OCI-LY7 (cell line): ENCODE results near the gene PCCA. TPM values are rescaled to one million over a fixed set of nuclear protein-coding genes. Genes with fewer than 3 reads are reported as not detected.

ENCODE experiments used
- BruUV-seq: library from RNA; stranded (reverse); fragments of 400-500 nt; replicated peaks from 2 replicates; lab custom pipeline; 2021; lab: Mats Ljungman, UMichigan
- CTCF ChIA-PET: fragments of 300-600 bp; sonication (Branson Sonifier 250); formaldehyde crosslinking; loops from one replicate; lab custom pipeline; 2022; ENCODE audit warnings: antibody characterized with exemption; ENCODE audit not compliant: unreplicated experiment; lab: Charles Lee
- POLR2A ChIA-PET: fragments of 300-600 bp; sonication (Branson Sonifier 250); formaldehyde crosslinking; loops from one replicate; lab custom pipeline; 2022; ENCODE audit warnings: antibody characterized with exemption; lab: Charles Lee
- DNase-seq: peaks from one replicate; pipeline ENCODE4 v3.0.0-alpha.2; 2015; ENCODE audit warnings: low spot score
- H2AFZ ChIP-seq: fragments of 200-600 bp; sonication (generic), shearing (Covaris generic); 2 replicates; pipeline ENCODE4 v1.6.1; 2014; ENCODE audit warnings: mild to moderate bottlenecking, antibody characterized with exemption, low read length, moderate library complexity
- H3K27ac ChIP-seq: fragments of 200-600 bp; sonication (generic); 2 replicates; pipeline ENCODE4 v1.5.1; 2014; ENCODE audit warnings: mixed run types, low read depth, mild to moderate bottlenecking, moderate library complexity, low read length, inconsistent platforms; ENCODE audit not compliant: poor library complexity, severe bottlenecking
- H3K36me3 ChIP-seq: fragments of 200-600 bp; sonication (generic); 2 replicates; pipeline ENCODE4 v1.6.1; 2014; ENCODE audit warnings: mild to moderate bottlenecking, antibody characterized with exemption, low read length, moderate library complexity, mixed read lengths; ENCODE audit not compliant: insufficient read depth
- H3K4me1 ChIP-seq: fragments of 200-600 bp; sonication (generic); 2 replicates; pipeline ENCODE4 v1.5.1; 2014; ENCODE audit warnings: mild to moderate bottlenecking, low read length; ENCODE audit not compliant: insufficient read depth, poor library complexity, severe bottlenecking
- H3K4me2 ChIP-seq: fragments of 200-600 bp; sonication (generic); 2 replicates; pipeline ENCODE4 v1.6.1; 2014; ENCODE audit warnings: mild to moderate bottlenecking, low read length
- H3K4me3 ChIP-seq: fragments of 200-600 bp; sonication (generic); 2 replicates; pipeline ENCODE4 v1.5.1; 2014; ENCODE audit warnings: mild to moderate bottlenecking, low read depth, low read length; ENCODE audit not compliant: poor library complexity, severe bottlenecking
- H3K79me2 ChIP-seq: fragments of 200-600 bp; sonication (generic); 2 replicates; pipeline ENCODE4 v1.6.1; 2016; ENCODE audit warnings: low read depth, mild to moderate bottlenecking, low read length, moderate library complexity, mixed read lengths; ENCODE audit not compliant: insufficient read depth
- H3K9me2 ChIP-seq: fragments of 200-600 bp; sonication (generic); 2 replicates; pipeline ENCODE4 v1.6.1; 2016; ENCODE audit warnings: mild to moderate bottlenecking, low read length, mixed read lengths; ENCODE audit not compliant: insufficient read depth
- H3K9me3 ChIP-seq: fragments of 200-600 bp; sonication (generic); 2 replicates; pipeline ENCODE4 v1.6.1; 2014; ENCODE audit warnings: mild to moderate bottlenecking, mixed run types, low read length, mixed read lengths
- H4K20me1 ChIP-seq: fragments of 200-600 bp; sonication (generic); 2 replicates; pipeline ENCODE4 v1.6.1; 2014; ENCODE audit warnings: mild to moderate bottlenecking, antibody characterized with exemption, low read length, moderate library complexity, mixed read lengths; ENCODE audit not compliant: insufficient read depth
- CTCF ChIP-seq: fragments of 200-600 bp; sonication (generic); conservative IDR thresholded peaks from 2 replicates; pipeline ENCODE4 v1.5.1; 2014; ENCODE audit warnings: mild to moderate bottlenecking, antibody characterized with exemption, low read length, moderate library complexity, mixed read lengths
- EZH2phosphoT487 ChIP-seq: fragments of 200-600 bp; sonication (generic); IDR thresholded peaks from 2 replicates; pipeline ENCODE4 v1.6.1; 2018; ENCODE audit warnings: low read depth, borderline replicate concordance, mild to moderate bottlenecking, mixed run types, antibody characterized with exemption, low read length, moderate library complexity, mixed read lengths
- intact Hi-C: fragments of 100-400 bp; cut with micrococcal nuclease; formaldehyde crosslinking; loops from one replicate; pipeline ENCODE4 v1.10.0; 2022; ENCODE audit not compliant: unreplicated experiment
- total RNA-seq, 2 experiments: library from RNA; depleted of rRNA in 1 of 2; stranded (reverse); fragments of >200 nt in 1 of 2; shearing (Covaris generic) in 1 of 2; gene quantifications; 2 replicates each; pipeline ENCODE4 v1.2.3, GENCODE V29; 2014 to 2022

Gene PCCA
- total RNA-seq, 2 experiments from 2014 or later = 2.7 to 7.2 TPM

GRCh38 chr13:100334214-100334613, 245.3 kb downstream of the PCCA start:
- no peak for TF ChIP-seq CTCF
- no peak for TF ChIP-seq EZH2phosphoT487
- no peaks in the 10 kb centered on the region for H3K36me3 ChIP-seq
- CTCF ChIA-PET = no interaction called here

GRCh38 chr13:100336795-100337516, 248.1 kb downstream of the PCCA start:
- TF ChIP-seq EZH2phosphoT487 (no peak), CTCF (no peak)
- no peaks in the 10 kb centered on the region for H4K20me1 ChIP-seq
- CTCF ChIA-PET = no interaction called here
- H3K4me3 ChIP-seq = no peak overlapping the region
- no TSS peak for BruUV-seq
- intact Hi-C loops = no loop called here
- no peaks in the 10 kb centered on the region for H3K79me2 ChIP-seq
- H3K36me3 ChIP-seq = no peaks in the 10 kb centered on the region
- H3K4me2 ChIP-seq = no peak overlapping the region
- no peak overlapping the region for H3K27ac ChIP-seq
- no peaks in the 10 kb centered on the region for H3K9me3 ChIP-seq
- POLR2A ChIA-PET = no interaction called here
- no peak for DNase-seq
- no peaks in the 10 kb centered on the region for H3K4me1 ChIP-seq
- no peaks in the 10 kb centered on the region for H3K9me2 ChIP-seq
- no peak overlapping the region for H2AFZ ChIP-seq

More at GRCh38 chr13:100334214-100334613, 245.3 kb downstream of the PCCA start:
- H3K27ac ChIP-seq = no peak overlapping the region
- H3K4me2 ChIP-seq = no peak overlapping the region
- H2AFZ ChIP-seq = no peak overlapping the region
- POLR2A ChIA-PET = no interaction called here
- BruUV-seq = no TSS peak
- no peak for DNase-seq
- no peak overlapping the region for H3K4me3 ChIP-seq
- no peaks in the 10 kb centered on the region for H3K9me3 ChIP-seq
- intact Hi-C loops = no loop called here
- no peaks in the 10 kb centered on the region for H3K79me2 ChIP-seq
- no peaks in the 10 kb centered on the region for H3K9me2 ChIP-seq
- no peaks in the 10 kb centered on the region for H3K4me1 ChIP-seq
- no peaks in the 10 kb centered on the region for H4K20me1 ChIP-seq

- H3K9me2 ChIP-seq = no peaks in the 10 kb centered on the region
- ChIA-PET POLR2A (no interaction called here), CTCF (no interaction called here)
- H2AFZ ChIP-seq = no peak overlapping the region
- H3K27ac ChIP-seq = no peak overlapping the region
- intact Hi-C loops = no loop called here
- TF ChIP-seq EZH2phosphoT487 (no peak), CTCF (no peak)
- H3K9me3 ChIP-seq = no peaks in the 10 kb centered on the region
- DNase-seq = no peak
- no peaks in the 10 kb centered on the region for H3K79me2 ChIP-seq
- no peaks in the 10 kb centered on the region for H3K36me3 ChIP-seq
- H4K20me1 ChIP-seq = no peaks in the 10 kb centered on the region
- H3K4me2 ChIP-seq = no peak overlapping the region
- H3K4me3 ChIP-seq = no peak overlapping the region
- no peaks in the 10 kb centered on the region for H3K4me1 ChIP-seq
- BruUV-seq = no TSS peak
These were observed 249.4 kb downstream of the PCCA start for GRCh38 chr13:100338275-100338674.
